IMR-90 (cell line): ENCODE results near the gene PYGO2. TPM values are rescaled to one million over a fixed set of nuclear protein-coding genes. Genes with fewer than 3 reads are reported as not detected.
A peak's percentile ranks its signal among the peaks of the same experiment; 100 is the strongest.
"Not testable (repeated sequence)": the region's sequence is repeated elsewhere in the genome, so short reads cannot be mapped to it uniquely, and the experiment has no call there.

Experiments used
- ATAC-seq: fragments of 200-7000 bp; cut with Tn5 transposase; 2 replicates; pipeline ENCODE4 v1.9.1; 2020; ENCODE audit warnings: low read depth, mild to moderate bottlenecking, moderate library complexity
- BruUV-seq: library from RNA; stranded (reverse); fragments of 400-500 nt; replicated peaks from 2 replicates; lab custom pipeline; 2021; lab: Mats Ljungman, UMichigan
- CTCF ChIA-PET: fragments of 300-600 bp; formaldehyde crosslinking; extraction: SDS; loops from one replicate; lab custom pipeline; 2021; ENCODE audit warnings: antibody characterized with exemption; lab: Yijun Ruan, JAX
- POLR2A ChIA-PET: fragments of 300-600 bp; sonication (Branson Sonifier 250); formaldehyde crosslinking; loops from one replicate; lab custom pipeline; 2022; ENCODE audit warnings: antibody characterized with exemption; ENCODE audit not compliant: unreplicated experiment; lab: Charles Lee
- DNase-seq: peaks from one replicate; pipeline ENCODE4 v3.0.0; 2013
- H2AFZ ChIP-seq: replicated peaks from 2 replicates; pipeline ENCODE3; 2013; ENCODE audit warnings: low read length, mild to moderate bottlenecking; ENCODE audit not compliant: poor library complexity
- H2AK5ac ChIP-seq: 2 replicates; pipeline ENCODE4 v1.6.1; 2013; ENCODE audit warnings: low read depth, low read length, inconsistent platforms
- H2AK9ac ChIP-seq: replicated peaks from 2 replicates; pipeline ENCODE3; 2013; ENCODE audit warnings: mild to moderate bottlenecking, low read depth, low read length, moderate library complexity; ENCODE audit not compliant: poor library complexity
- H2BK120ac ChIP-seq: 2 replicates; pipeline ENCODE4 v1.6.1; 2013; ENCODE audit warnings: low read depth, low read length, inconsistent platforms
- H2BK15ac ChIP-seq: 3 replicates; pipeline ENCODE4 v1.6.1; 2013; ENCODE audit warnings: low read depth, low read length, inconsistent platforms
- H2BK20ac ChIP-seq: 2 replicates; pipeline ENCODE4 v1.6.1; 2013; ENCODE audit warnings: low read depth, mild to moderate bottlenecking, inconsistent platforms, low read length, moderate library complexity
- H2BK5ac ChIP-seq: 2 replicates; pipeline ENCODE4 v1.6.1; 2013; ENCODE audit warnings: mild to moderate bottlenecking, low read depth, low read length, inconsistent platforms; ENCODE audit not compliant: poor library complexity, severe bottlenecking
- H3K14ac ChIP-seq: replicated peaks from 2 replicates; pipeline ENCODE4 v1.6.1; 2013; ENCODE audit warnings: low read depth, low read length, inconsistent platforms
- H3K18ac ChIP-seq: 2 replicates; pipeline ENCODE4 v1.6.1; 2013; ENCODE audit warnings: low read depth, low read length, control low read depth
- H3K23ac ChIP-seq: 2 replicates; pipeline ENCODE4 v1.6.1; 2013; ENCODE audit warnings: low read depth, low read length, inconsistent platforms
- H3K27ac ChIP-seq: 2 replicates; pipeline ENCODE4 v1.5.1; 2013; ENCODE audit warnings: mild to moderate bottlenecking, control low read depth, low read length; ENCODE audit not compliant: insufficient read depth
- H3K27me3 ChIP-seq: 2 replicates; pipeline ENCODE4 v1.6.1; 2013; ENCODE audit warnings: low read length; ENCODE audit not compliant: control insufficient read depth, insufficient read depth
- H3K36me3 ChIP-seq: 2 replicates; pipeline ENCODE4 v1.6.1; 2013; ENCODE audit warnings: low read length, mixed read lengths; ENCODE audit not compliant: control insufficient read depth, insufficient read depth
- H3K4ac ChIP-seq: 2 replicates; pipeline ENCODE4 v1.6.1; 2013; ENCODE audit warnings: low read depth, low read length, inconsistent platforms
- H3K4me1 ChIP-seq: 2 replicates; pipeline ENCODE4 v1.6.1; 2013; ENCODE audit warnings: low read length, mixed read lengths; ENCODE audit not compliant: control insufficient read depth, insufficient read depth
- H3K4me2 ChIP-seq: 2 replicates; pipeline ENCODE4 v1.6.1; 2013; ENCODE audit warnings: low read depth, mild to moderate bottlenecking, control low read depth, low read length, moderate library complexity
- H3K4me3 ChIP-seq: 2 replicates; pipeline ENCODE4 v1.5.1; 2013; ENCODE audit warnings: low read depth, mild to moderate bottlenecking, control low read depth, low read length, moderate library complexity; ENCODE audit not compliant: insufficient read depth
- H3K56ac ChIP-seq: 2 replicates; pipeline ENCODE4 v1.6.1; 2013; ENCODE audit warnings: low read length, inconsistent platforms; ENCODE audit not compliant: insufficient read depth; ENCODE audit errors: extremely low read depth
- H3K79me1 ChIP-seq, 2 experiments: 2 replicates each; pipeline ENCODE4 v1.6.1; 2013; ENCODE audit warnings: low read length in 2 of 2, inconsistent platforms in 1 of 2, low read depth in 1 of 2
- H3K9ac ChIP-seq: 2 replicates; pipeline ENCODE4 v1.6.1; 2013; ENCODE audit warnings: low read depth, low read length, control low read depth
- H3K9me1 ChIP-seq: 2 replicates; pipeline ENCODE4 v1.6.1; 2013; ENCODE audit warnings: low read length, inconsistent platforms; ENCODE audit not compliant: insufficient read depth
- H3K9me3 ChIP-seq: 2 replicates; pipeline ENCODE4 v1.6.1; 2013; ENCODE audit warnings: low read length; ENCODE audit not compliant: control insufficient read depth, insufficient read depth
- H4K20me1 ChIP-seq: 2 replicates; pipeline ENCODE4 v1.6.1; 2013; ENCODE audit warnings: low read length, inconsistent platforms; ENCODE audit not compliant: insufficient read depth
- H4K5ac ChIP-seq: 2 replicates; pipeline ENCODE4 v1.6.1; 2013; ENCODE audit warnings: mild to moderate bottlenecking, low read depth, low read length, control low read depth
- H4K8ac ChIP-seq, 2 experiments: 2 replicates each; pipeline ENCODE4 v1.6.1; 2013; ENCODE audit warnings: low read depth in 2 of 2, low read length in 2 of 2, control low read depth in 1 of 2, inconsistent platforms in 1 of 2
- H4K91ac ChIP-seq: 2 replicates; pipeline ENCODE4 v1.6.1; 2013; ENCODE audit warnings: low read depth, low read length, inconsistent platforms; ENCODE audit not compliant: insufficient read depth
- WGBS, 2 experiments: methylation state at CpG; one replicate each; pipeline versions ENCODE4 v1.1.5 to v1.1.7; 2013; ENCODE audit warnings: missing lambda C conversion rate in 2 of 2; ENCODE audit not compliant: insufficient read length in 1 of 2; ENCODE audit errors: extremely low coverage in 2 of 2; 5-methylcytosine and 5-hydroxymethylcytosine counted together
- dilution Hi-C: fragments of 300-500 bp; cut with HindIII; formaldehyde crosslinking; loops from one replicate; pipeline ENCODE4 v1.14.3; 2018; ENCODE audit warnings: low sequenced_read_pairs; ENCODE audit not compliant: unreplicated experiment
- in situ Hi-C: fragments of 300-500 bp; cut with MboI; formaldehyde crosslinking; loops from 3 replicates; pipeline ENCODE4 v1.14.3; 2019; ENCODE audit warnings: low sequenced_read_pairs, inconsistent platforms, mixed read lengths
- intact Hi-C: fragments of 100-400 bp; cut with micrococcal nuclease; formaldehyde crosslinking; loops from 2 replicates; pipeline ENCODE4 v1.10.0; 2022
- polyA plus RNA-seq, 3 experiments: library from polyadenylated mRNA; depleted of rRNA; stranded (reverse); fragments of >200 nt; gene quantifications; 2 replicates each; pipeline ENCODE4 v1.2.3, GENCODE V29; 2012; ENCODE audit warnings: low replicate concordance in 1 of 3
- total RNA-seq: library from RNA; depleted of rRNA; stranded (reverse); fragments of >200 nt; gene quantifications from 2 replicates; pipeline ENCODE4 v1.2.3, GENCODE V29; 2012

Gene PYGO2
- total and polyA plus RNA-seq, 2 of the 4 experiments (the other 2 are of a cell fraction), result 5.4 to 14.8 TPM

DNA sequence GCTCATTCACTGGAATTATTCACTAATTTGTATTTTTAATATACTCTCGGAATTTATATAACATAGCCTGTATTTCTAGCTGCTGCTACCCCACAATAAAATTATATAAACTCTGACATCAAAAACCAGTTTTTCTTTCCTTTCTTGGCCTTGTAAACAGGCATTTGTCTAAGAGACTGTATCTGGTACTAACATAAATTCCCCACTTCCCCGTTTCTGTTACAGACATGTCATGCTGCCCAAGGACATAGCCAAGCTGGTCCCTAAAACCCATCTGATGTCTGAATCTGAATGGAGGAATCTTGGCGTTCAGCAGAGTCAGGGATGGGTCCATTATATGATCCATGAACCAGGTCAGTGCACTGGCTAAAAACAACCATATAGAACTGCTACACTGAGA is 16.2 kb upstream of the PYGO2 start:
- H3K27ac ChIP-seq, H4K20me1 ChIP-seq, H4K91ac ChIP-seq, H2AFZ ChIP-seq, ATAC-seq, dilution Hi-C loops, H2BK20ac ChIP-seq, H3K14ac ChIP-seq, H3K4me3 ChIP-seq, POLR2A ChIA-PET, H3K9me1 ChIP-seq, H3K9me3 ChIP-seq, H3K4me2 ChIP-seq, H2AK9ac ChIP-seq, H3K18ac ChIP-seq, H4K5ac ChIP-seq, BruUV-seq, H3K56ac ChIP-seq, H3K4me1 ChIP-seq, H2BK5ac ChIP-seq, DNase-seq, H3K9ac ChIP-seq, H2BK15ac ChIP-seq, H2BK120ac ChIP-seq, H2AK5ac ChIP-seq, H3K36me3 ChIP-seq, H3K4ac ChIP-seq, H3K27me3 ChIP-seq, in situ Hi-C loops: not testable (repeated sequence)
- peaks cover 0 to 31% of the 10 kb centered on the region in 2 experiments; a peak in 2 of 4 replicates for H3K79me1 ChIP-seq
- WGBS, 2 experiments, result no CpG with 5 or more reads among the region's 3 CpGs
- CTCF ChIA-PET, result interaction anchor here (0.9 kb wide), 1 partner anchor 34 kb away, joined by 3 read pairs; no protein-coding TSS in a partner anchor
- intact Hi-C loops, result loop anchor here (10.0 kb wide), 1 partner anchor 197 kb away; the partner anchor contains the start of genes KRTCAP2 and TRIM46
- peak overlapping the region in 1 of 2 experiments; percentile 32; a peak in 2 of 4 replicates for H4K8ac ChIP-seq
- H3K23ac ChIP-seq, result 0 out of 2 replicates have a peak overlapping the region, but pooled peaks have one; percentile 3
